Measurements from ENCODE around the gene SORCS2. TPM values are rescaled to one million over a fixed set of nuclear protein-coding genes. Genes with fewer than 3 reads are reported as not detected.

The SORCS2 gene
- polyA plus RNA-seq, 1 donor (not counting 4 experiments of a cell fraction or from before 2014, with no cell fraction given): 0.09 TPM

DNA sequence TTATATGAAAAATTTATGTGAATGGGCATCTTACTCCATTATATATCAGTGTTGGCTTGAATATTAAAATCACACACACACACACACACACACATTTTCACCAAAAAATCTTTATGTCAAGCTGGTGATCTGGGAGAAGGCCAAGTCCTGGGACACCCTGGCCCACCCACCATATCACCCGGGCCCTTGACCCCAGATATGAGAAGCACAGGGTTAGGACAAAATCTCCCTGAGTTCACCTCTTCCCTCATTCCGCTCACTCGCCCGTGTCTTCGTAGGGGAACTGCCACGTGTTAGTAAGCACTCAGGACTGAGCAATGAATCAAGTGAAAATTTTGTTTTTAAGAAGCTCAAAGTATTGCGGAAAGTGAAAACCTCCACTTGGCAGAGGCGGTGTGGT lies 346.2 kb downstream of the SORCS2 start:
- Histone ChIP-seq H3K27me3 (ENCODE audit: control insufficient read depth, extremely low read depth, insufficient read depth, low read length) (peaks cover 2% of the 10 kb centered on the region), H3K4me1 (ENCODE audit: control insufficient read depth, extremely low read depth, insufficient read depth, low read length) (no peaks in the 10 kb centered on the region), H3K9me1 (ENCODE audit: control insufficient read depth, extremely low read depth, insufficient read depth, low read length) (no peaks in the 10 kb centered on the region), H3K79me2 (ENCODE audit: control insufficient read depth, insufficient read depth, low read length) (no peaks in the 10 kb centered on the region), H3K27ac (ENCODE audit: control insufficient read depth, insufficient read depth, low read length) (no peak overlapping the region), H3K4me2 (ENCODE audit: control insufficient read depth, extremely low read depth, insufficient read depth, low read depth, low read length) (no peak overlapping the region), H2AFZ (ENCODE audit: control insufficient read depth, low read length) (no peak overlapping the region), H4K20me1 (ENCODE audit: control insufficient read depth, extremely low read depth, insufficient read depth, low read length) (no peaks in the 10 kb centered on the region), H3K36me3 (ENCODE audit: control insufficient read depth in 2 of 2, extremely low read depth in 1 of 2, insufficient read depth in 2 of 2, low read length in 2 of 2) (no peaks in the 10 kb centered on the region), H3K9ac (ENCODE audit: control insufficient read depth, extremely low read depth, insufficient read depth, low read length) (no peak overlapping the region), H3K4me3 (ENCODE audit: control insufficient read depth in 2 of 3, extremely low read depth in 1 of 3, insufficient read depth in 2 of 3, low read depth in 1 of 3, low read length in 3 of 3) (no peak overlapping the region), H3K9me3 (ENCODE audit: control insufficient read depth, low read depth, low read length) (no peaks in the 10 kb centered on the region)
- DNase-seq (ENCODE audit: low read depth, low spot score) (no peak), FAIRE-seq (no peak)
- TF ChIP-seq, protein P1, sequence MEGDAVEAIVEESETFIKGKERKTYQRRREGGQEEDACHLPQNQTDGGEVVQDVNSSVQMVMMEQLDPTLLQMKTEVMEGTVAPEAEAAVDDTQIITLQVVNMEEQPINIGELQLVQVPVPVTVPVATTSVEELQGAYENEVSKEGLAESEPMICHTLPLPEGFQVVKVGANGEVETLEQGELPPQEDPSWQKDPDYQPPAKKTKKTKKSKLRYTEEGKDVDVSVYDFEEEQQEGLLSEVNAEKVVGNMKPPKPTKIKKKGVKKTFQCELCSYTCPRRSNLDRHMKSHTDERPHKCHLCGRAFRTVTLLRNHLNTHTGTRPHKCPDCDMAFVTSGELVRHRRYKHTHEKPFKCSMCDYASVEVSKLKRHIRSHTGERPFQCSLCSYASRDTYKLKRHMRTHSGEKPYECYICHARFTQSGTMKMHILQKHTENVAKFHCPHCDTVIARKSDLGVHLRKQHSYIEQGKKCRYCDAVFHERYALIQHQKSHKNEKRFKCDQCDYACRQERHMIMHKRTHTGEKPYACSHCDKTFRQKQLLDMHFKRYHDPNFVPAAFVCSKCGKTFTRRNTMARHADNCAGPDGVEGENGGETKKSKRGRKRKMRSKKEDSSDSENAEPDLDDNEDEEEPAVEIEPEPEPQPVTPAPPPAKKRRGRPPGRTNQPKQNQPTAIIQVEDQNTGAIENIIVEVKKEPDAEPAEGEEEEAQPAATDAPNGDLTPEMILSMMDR (optimal IDR thresholded peaks at IDR 0.05 in 1 of 3, IDR thresholded peaks at IDR 0.05 in 1 of 3, conservative IDR thresholded peaks at IDR 0.05 in 1 of 3; ENCODE audit: extremely low read depth in 1 of 3, insufficient read depth in 2 of 3, low read length in 3 of 3): no peak
- TF ChIP-seq EZH2 (IDR thresholded peaks at IDR 0.05; ENCODE audit: low read length): no peak
- dilution Hi-C loops (cut with MboI; ENCODE audit: extremely low pct_ligation_motif_present, low sequenced_read_pairs): no loop called here

DNA sequence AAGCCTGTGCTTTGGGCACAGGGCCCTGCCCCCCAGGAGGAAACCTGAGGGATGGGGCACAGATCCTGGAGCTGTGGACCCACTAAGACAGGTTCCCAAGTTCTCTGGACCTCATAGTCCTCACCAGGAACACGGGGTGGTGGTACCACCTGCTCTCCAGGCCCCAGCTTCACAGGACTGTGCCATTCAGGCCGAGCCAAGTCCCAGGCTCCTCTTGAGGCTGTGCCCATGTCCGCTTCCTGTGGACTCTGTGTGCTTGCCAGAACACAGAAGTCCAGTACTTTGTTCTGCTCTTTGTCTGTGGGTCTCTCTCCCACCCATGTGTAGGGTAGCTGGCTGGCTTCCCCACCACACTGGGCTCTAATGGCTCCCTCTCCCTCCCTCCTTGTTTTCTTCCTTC lies 346.8 kb downstream of the SORCS2 start:
- no peak for TF ChIP-seq EZH2 (IDR thresholded peaks at IDR 0.05; ENCODE audit: low read length)
- TF ChIP-seq, protein P1 (optimal IDR thresholded peaks at IDR 0.05 in 1 of 3, IDR thresholded peaks at IDR 0.05 in 1 of 3, conservative IDR thresholded peaks at IDR 0.05 in 1 of 3; ENCODE audit: extremely low read depth in 1 of 3, insufficient read depth in 2 of 3, low read length in 3 of 3): no peak
- DNase-seq (ENCODE audit: low read depth, low spot score) (no peak), FAIRE-seq (no peak)
- Histone ChIP-seq H3K9ac (ENCODE audit: control insufficient read depth, extremely low read depth, insufficient read depth, low read length) (no peak overlapping the region), H3K4me1 (ENCODE audit: control insufficient read depth, extremely low read depth, insufficient read depth, low read length) (no peaks in the 10 kb centered on the region), H3K4me2 (ENCODE audit: control insufficient read depth, extremely low read depth, insufficient read depth, low read depth, low read length) (no peak overlapping the region), H3K27me3 (ENCODE audit: control insufficient read depth, extremely low read depth, insufficient read depth, low read length) (peaks cover 2% of the 10 kb centered on the region), H3K9me1 (ENCODE audit: control insufficient read depth, extremely low read depth, insufficient read depth, low read length) (no peaks in the 10 kb centered on the region), H3K4me3 (ENCODE audit: control insufficient read depth in 2 of 3, extremely low read depth in 1 of 3, insufficient read depth in 2 of 3, low read depth in 1 of 3, low read length in 3 of 3) (no peak overlapping the region), H3K36me3 (ENCODE audit: control insufficient read depth in 2 of 2, extremely low read depth in 1 of 2, insufficient read depth in 2 of 2, low read length in 2 of 2) (no peaks in the 10 kb centered on the region), H3K79me2 (ENCODE audit: control insufficient read depth, insufficient read depth, low read length) (no peaks in the 10 kb centered on the region), H4K20me1 (ENCODE audit: control insufficient read depth, extremely low read depth, insufficient read depth, low read length) (no peaks in the 10 kb centered on the region), H3K27ac (ENCODE audit: control insufficient read depth, insufficient read depth, low read length) (no peak overlapping the region), H3K9me3 (ENCODE audit: control insufficient read depth, low read depth, low read length) (no peaks in the 10 kb centered on the region), H2AFZ (ENCODE audit: control insufficient read depth, low read length) (no peak overlapping the region)
- dilution Hi-C loops (cut with MboI; ENCODE audit: extremely low pct_ligation_motif_present, low sequenced_read_pairs): no loop called here

Measured in keratinocyte (primary cell).